Choroid plexus epithelial cell (primary cell): ENCODE measurements around the gene ACTR6.

Experiments
- DNase-seq: peaks from one replicate; pipeline ENCODE4 v3.0.0-alpha.2; 2010; ENCODE audit warnings: low read depth
- H3K4me3 ChIP-seq: 2 replicates; pipeline ENCODE4 v1.5.1; 2011; ENCODE audit warnings: low read depth, mild to moderate bottlenecking, control low read depth, low read length, moderate library complexity
- TF ChIP-seq, protein P1 (sequence below): conservative IDR thresholded peaks from 2 replicates; pipeline ENCODE4 v1.5.1; 2011; ENCODE audit warnings: low read depth, mild to moderate bottlenecking, control low read depth, inconsistent platforms, low read length, moderate library complexity

The ACTR6 gene

DNA sequence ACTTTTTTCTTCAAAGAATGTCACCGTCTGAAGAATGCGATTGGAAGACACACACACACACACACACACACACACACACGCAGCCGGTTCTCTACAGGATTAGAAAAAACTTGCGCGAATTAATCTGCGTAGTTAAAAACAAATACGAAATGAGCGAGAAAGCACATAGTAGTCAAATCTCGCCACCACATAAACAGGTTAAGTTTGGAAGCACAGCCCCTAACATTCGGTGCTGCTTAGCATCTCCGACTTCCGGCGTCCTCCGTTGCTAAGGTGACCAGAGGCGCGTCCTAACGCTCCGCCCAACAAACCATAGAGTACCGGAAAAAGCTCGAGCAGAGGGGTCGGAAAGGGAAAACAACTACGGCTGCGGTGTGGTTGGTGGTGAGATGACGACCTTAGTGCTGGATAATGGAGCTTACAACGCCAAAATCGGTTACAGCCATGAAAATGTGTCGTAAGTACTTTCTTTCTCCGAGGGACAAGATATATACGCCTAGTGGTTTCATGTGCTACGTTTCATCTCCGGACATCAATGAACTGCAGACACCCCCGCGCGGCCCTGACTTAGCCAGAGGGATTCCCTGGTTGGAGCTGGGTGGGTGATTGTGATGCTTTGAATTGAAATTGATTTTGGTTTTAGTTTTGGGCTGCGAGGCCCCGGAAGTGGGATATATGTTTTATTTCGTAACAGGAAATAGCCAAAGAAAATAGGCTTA, at the start of gene ACTR6:
TSS of gene ACTR6 (plus strand) at position 353 of the 719 bp plus-strand sequence. CDS start at position 390, 37 bp downstream.
- TF ChIP-seq, protein P1, sequence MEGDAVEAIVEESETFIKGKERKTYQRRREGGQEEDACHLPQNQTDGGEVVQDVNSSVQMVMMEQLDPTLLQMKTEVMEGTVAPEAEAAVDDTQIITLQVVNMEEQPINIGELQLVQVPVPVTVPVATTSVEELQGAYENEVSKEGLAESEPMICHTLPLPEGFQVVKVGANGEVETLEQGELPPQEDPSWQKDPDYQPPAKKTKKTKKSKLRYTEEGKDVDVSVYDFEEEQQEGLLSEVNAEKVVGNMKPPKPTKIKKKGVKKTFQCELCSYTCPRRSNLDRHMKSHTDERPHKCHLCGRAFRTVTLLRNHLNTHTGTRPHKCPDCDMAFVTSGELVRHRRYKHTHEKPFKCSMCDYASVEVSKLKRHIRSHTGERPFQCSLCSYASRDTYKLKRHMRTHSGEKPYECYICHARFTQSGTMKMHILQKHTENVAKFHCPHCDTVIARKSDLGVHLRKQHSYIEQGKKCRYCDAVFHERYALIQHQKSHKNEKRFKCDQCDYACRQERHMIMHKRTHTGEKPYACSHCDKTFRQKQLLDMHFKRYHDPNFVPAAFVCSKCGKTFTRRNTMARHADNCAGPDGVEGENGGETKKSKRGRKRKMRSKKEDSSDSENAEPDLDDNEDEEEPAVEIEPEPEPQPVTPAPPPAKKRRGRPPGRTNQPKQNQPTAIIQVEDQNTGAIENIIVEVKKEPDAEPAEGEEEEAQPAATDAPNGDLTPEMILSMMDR, result peak; percentile 16
- H3K4me3 ChIP-seq, result peak within 1 kb of the TSS; percentile 65
- peak; percentile 98 for DNase-seq

DNA sequence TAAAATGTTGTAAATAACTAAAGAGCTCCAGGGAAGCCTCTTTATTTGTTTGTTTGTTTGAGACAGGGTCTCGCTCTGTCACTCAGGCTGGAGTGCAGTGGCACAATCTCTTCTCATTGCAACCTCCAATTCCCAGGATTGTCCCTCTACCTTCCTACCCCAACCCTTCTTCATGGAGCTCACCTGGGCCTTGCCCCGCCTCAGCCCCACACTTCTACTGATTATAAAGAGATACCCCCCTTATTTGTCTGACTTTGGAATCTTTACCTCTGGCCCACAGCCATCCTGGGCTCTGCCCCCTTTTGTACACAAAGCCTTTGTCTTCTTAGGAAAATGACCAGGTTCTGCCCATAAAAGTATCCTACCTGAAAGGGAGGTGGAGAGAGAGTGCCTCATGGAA, 48.8 kb upstream of the ACTR6 start:
- no peak for DNase-seq
- TF ChIP-seq, protein P1, result no peak
- H3K4me3 ChIP-seq, result no peak overlapping the region

DNA sequence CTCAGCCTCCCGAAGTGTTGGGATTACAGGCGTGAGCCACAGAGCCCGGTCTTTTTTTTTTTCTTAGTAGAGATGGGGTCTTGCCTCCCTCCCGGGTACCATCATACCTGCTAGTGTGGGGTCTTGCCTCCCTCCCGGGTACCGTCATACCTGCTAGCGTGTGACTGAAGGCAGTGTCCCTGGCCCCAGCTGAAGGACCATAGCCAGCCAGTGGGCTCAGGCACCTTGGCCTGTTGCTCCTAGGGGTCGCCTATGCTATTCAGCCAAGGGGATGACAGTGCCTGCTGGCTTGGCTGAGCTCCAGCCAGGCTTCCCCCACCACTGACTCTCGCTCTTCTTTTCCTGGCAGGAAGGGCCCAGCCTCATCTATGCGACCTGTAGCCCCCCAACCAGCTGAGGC, 47.5 kb upstream of the ACTR6 start:
- no peak overlapping the region for H3K4me3 ChIP-seq
- TF ChIP-seq, protein P1, result no peak

DNA sequence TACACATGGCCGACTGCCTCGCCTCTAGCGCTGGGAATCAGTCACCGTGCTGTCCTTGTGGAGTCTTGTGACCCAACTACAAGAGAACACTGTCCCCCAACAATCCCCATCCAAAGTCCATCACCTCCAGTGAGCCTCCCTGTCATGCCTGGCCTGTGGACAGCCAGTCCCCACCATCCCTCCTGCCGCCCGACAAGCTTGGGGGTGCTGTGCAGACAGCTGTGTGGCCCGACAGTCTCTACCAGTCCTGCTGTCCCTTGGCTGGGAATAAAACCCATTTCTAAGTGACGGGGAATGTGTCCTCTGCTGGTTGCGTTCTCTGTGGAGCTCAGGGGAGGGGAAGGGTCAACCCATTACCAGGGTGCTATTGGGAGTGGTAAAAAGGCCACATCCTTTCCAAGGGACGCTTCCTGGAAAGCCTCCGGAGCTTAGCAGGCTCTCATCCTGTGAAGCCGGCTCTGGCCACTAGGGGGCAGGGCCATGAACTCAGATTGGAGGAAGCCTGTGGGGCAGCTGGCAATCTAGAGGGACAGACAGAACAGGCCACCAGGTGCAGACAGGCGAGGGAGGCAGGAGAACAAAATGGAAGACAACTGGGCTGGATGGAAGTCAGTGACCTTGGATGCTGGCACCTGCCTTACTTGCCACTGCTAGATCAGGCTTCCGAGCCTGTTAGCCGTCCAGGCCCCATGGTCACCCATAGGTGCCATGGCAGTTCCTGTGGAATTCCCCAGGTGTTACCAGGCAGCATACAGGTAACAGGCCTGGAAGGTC, 46.0 kb upstream of the ACTR6 start:
- TF ChIP-seq, protein P1, result peak; percentile 89

More for the DNA sequence above, 47.5 kb upstream of the ACTR6 start:
- no peak for DNase-seq

DNA sequence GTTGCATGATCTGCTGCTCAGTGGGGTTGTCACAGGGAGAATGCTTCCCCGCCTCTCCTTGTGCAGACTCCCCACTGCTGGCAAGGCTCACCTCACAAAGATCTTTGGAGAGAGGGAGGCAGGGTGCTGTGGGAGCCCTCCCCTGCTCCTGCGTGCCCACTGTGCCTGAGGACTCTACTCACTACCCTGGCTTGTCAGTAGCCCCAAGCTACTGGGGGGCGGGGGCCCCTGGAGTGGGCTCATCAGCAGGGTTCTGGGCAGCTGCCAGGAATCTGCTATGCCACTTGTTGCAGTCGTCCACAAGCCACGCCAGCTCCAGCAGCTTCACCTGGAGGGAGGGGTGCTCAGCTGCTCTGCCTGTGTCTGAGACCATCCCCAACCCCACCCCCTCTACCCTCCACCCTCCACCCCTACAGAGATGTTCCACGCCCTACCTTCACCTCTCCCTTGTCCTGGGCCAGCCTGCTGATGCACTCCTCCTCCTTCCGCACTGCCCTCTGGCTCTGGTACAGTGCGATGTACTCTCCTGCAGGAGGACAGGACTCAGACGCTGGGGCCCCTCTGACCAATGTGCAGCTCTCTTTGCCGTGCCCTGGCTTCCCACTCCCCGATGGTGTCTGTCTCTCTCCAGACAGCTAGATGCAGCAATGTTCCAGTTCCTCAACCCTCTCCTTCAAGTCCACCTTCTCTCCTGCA, 43.7 kb upstream of the ACTR6 start:
- no peak overlapping the region for H3K4me3 ChIP-seq

More for the DNA sequence above, 46.0 kb upstream of the ACTR6 start:
- peak; percentile 70 for DNase-seq
- H3K4me3 ChIP-seq, result no peak overlapping the region

DNA sequence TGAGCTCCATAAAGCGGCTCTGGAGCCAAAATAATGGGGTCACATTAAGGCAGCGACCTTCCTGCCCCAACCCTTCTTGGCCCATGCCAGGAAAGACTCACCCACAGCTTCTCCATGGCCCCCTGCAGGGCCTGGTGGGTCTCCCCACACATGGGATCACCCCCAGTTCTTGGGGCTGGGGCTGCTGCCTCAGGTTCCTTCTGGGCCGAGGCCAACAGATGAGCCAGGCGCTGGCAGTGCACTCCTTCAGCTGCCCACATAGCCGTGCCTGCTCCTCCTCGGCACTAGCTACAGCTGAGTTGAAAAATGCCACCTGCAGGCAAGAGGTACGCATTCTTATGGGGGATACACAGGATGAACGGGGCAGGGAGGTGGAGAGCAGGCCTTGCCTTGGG, 43.2 kb upstream of the ACTR6 start:
- no peak overlapping the region for H3K4me3 ChIP-seq
- TF ChIP-seq, protein P1, result no peak
- DNase-seq, result no peak

More for the DNA sequence above, 43.7 kb upstream of the ACTR6 start:
- TF ChIP-seq, protein P1, result no peak
- no peak for DNase-seq
